Transverse colon (tissue), 4 donors: ENCODE data around the gene TMTC2. TPM values are rescaled to one million over a fixed set of nuclear protein-coding genes. Genes with fewer than 3 reads are reported as not detected.

Experiments used
- DNase-seq: peaks from one replicate; pipeline ENCODE4 v3.0.0-alpha.2; 2019
- H3K27ac ChIP-seq, 4 donors: fragments of 200-600 bp; sonication (generic); 2 replicates each; pipeline ENCODE4 v1.5.1; 2016 to 2018; ENCODE audit warnings: inconsistent platforms in 4 of 4
- H3K27me3 ChIP-seq: fragments of 200-600 bp; sonication (generic); 2 replicates; pipeline ENCODE4 v1.5.1; 2017; ENCODE audit warnings: inconsistent platforms
- H3K36me3 ChIP-seq, 4 donors: fragments of 200-600 bp; sonication (generic); 2 replicates each; pipeline ENCODE4 v1.5.1; 2017 to 2019; ENCODE audit warnings: inconsistent platforms in 4 of 4
- H3K4me1 ChIP-seq, 4 donors: fragments of 200-600 bp; sonication (generic); 2 replicates each; pipeline ENCODE4 v1.5.1; 2017 to 2020; ENCODE audit warnings: inconsistent platforms in 4 of 4
- H3K4me3 ChIP-seq, 4 donors: fragments of 200-600 bp; sonication (generic); 1 replicate in 1 of 4; 2 replicates in 3 of 4; pipeline versions ENCODE4 v1.5.1 to v1.6.1; 2017 to 2019; ENCODE audit warnings: inconsistent platforms in 4 of 4
- H3K9me3 ChIP-seq, 2 donors: fragments of 200-600 bp; sonication (generic); 2 replicates each; pipeline ENCODE4 v1.5.1; 2017 to 2019; ENCODE audit warnings: inconsistent platforms in 2 of 2
- CTCF ChIP-seq, 5 experiments: fragments of 200-600 bp in 3 of 5; fragments of 450-650 bp in 2 of 5; sonication (generic) in 3 of 5; IDR thresholded peaks; 1 replicate in 2 of 5; 2 replicates in 3 of 5; pipeline ENCODE4 v1.5.1; 2016 to 2017; ENCODE audit warnings: antibody characterized with exemption in 5 of 5, inconsistent platforms in 3 of 5, mild to moderate bottlenecking in 2 of 5, moderate library complexity in 1 of 5
- EP300 ChIP-seq: sonication (generic); formaldehyde crosslinking; IDR thresholded peaks from one replicate; pipeline ENCODE4 v1.6.1; 2017; ENCODE audit warnings: antibody characterized with exemption, low read depth
- POLR2A ChIP-seq: fragments of 450-650 bp; IDR thresholded peaks from one replicate; pipeline ENCODE4 v1.6.1; 2016; ENCODE audit warnings: antibody characterized with exemption, mild to moderate bottlenecking, moderate library complexity
- POLR2AphosphoS5 ChIP-seq, 3 donors: sonication (generic); formaldehyde crosslinking; IDR thresholded peaks; one replicate each; pipeline ENCODE4 v1.6.1; 2016; ENCODE audit warnings: antibody characterized with exemption in 3 of 3
- WGBS, 2 donors: methylation state at CpG; one replicate each; pipeline ENCODE4 v1.1.5; 2018; ENCODE audit warnings: low coverage in 1 of 2; 5-methylcytosine and 5-hydroxymethylcytosine counted together
- in situ Hi-C, 4 donors: fragments of 200-750 bp; cut with MboI; loops; one replicate each; pipeline versions ENCODE4 v1.15.0 to v1.15.1; 2017; ENCODE audit warnings: low sequenced_read_pairs in 3 of 4, low pct_ligation_motif_present in 1 of 4, low pct_unique_long_range_greater_than_20kb in 1 of 4
- intact Hi-C: fragments of 100-400 bp; cut with DNase I; formaldehyde crosslinking; loops from one replicate; pipeline ENCODE4 v1.15.1; 2023; ENCODE audit warnings: low total_unique reads
- total RNA-seq, 4 donors: library from RNA; depleted of rRNA; stranded (reverse); fragments of >200 nt; gene quantifications; one replicate each; pipeline ENCODE4 v1.1.0, GENCODE V29; 2016

TMTC2 gene
- total RNA-seq, 4 donors from 2014 or later, result 11.3 to 19.8 (median 17.1) TPM

GRCh38 chr12:82721726-82722125 is 35.0 kb downstream of the TMTC2 start:
- Histone ChIP-seq H3K27ac (no peak overlapping the region), H3K27me3 (no peaks in the 10 kb centered on the region), H3K4me1 (no peaks in the 10 kb centered on the region), H3K9me3 (no peaks in the 10 kb centered on the region), H3K4me3 (no peak overlapping the region), H3K36me3 (no peaks in the 10 kb centered on the region)
- intact Hi-C loops (no loop called here), in situ Hi-C loops (no loop called here)
- DNase-seq, result no peak
- TF ChIP-seq CTCF (IDR thresholded peaks at IDR 0.05) (no peak), POLR2A (no peak), POLR2AphosphoS5 (IDR thresholded peaks at IDR 0.05) (no peak), EP300 (no peak)
- WGBS, 2 donors, result 86 to 88% methylated on average over 1 of the region's 1 CpG

- 84 to 89% methylated on average over 4 of the region's 4 CpGs for WGBS, 2 donors
- H3K36me3 ChIP-seq, result no peaks in the 10 kb centered on the region
Observed at GRCh38 chr12:82723093-82723492, 36.4 kb downstream of the TMTC2 start.

GRCh38 chr12:82723891-82724290 is 37.2 kb downstream of the TMTC2 start:
- H3K9me3 ChIP-seq, result no peaks in the 10 kb centered on the region
- no peaks in the 10 kb centered on the region for H3K4me1 ChIP-seq
- H3K36me3 ChIP-seq, result no peaks in the 10 kb centered on the region
- H3K4me3 ChIP-seq, result no peak overlapping the region
- no peak overlapping the region for H3K27ac ChIP-seq
- DNase-seq, result no peak
- no peak for TF ChIP-seq POLR2AphosphoS5 (IDR thresholded peaks at IDR 0.05)
- TF ChIP-seq CTCF (IDR thresholded peaks at IDR 0.05), result no peak
- no peak for TF ChIP-seq POLR2A
- TF ChIP-seq EP300, result no peak
- intact Hi-C loops (no loop called here), in situ Hi-C loops (no loop called here)
- no peaks in the 10 kb centered on the region for H3K27me3 ChIP-seq
- 80 to 89% methylated on average over 2 of the region's 2 CpGs for WGBS, 2 donors

More at GRCh38 chr12:82723093-82723492, 36.4 kb downstream of the TMTC2 start:
- TF ChIP-seq POLR2AphosphoS5 (IDR thresholded peaks at IDR 0.05), result no peak
- no peak for TF ChIP-seq POLR2A
- no peak for TF ChIP-seq EP300
- TF ChIP-seq CTCF (IDR thresholded peaks at IDR 0.05), result no peak
- no peak overlapping the region for H3K27ac ChIP-seq
- no peak for DNase-seq
- intact Hi-C loops (no loop called here), in situ Hi-C loops (no loop called here)
- H3K4me1 ChIP-seq, result no peaks in the 10 kb centered on the region
- no peak overlapping the region for H3K4me3 ChIP-seq
- no peaks in the 10 kb centered on the region for H3K9me3 ChIP-seq
- H3K27me3 ChIP-seq, result no peaks in the 10 kb centered on the region

GRCh38 chr12:82725741-82726140 is 39.0 kb downstream of the TMTC2 start:
- no peaks in the 10 kb centered on the region for H3K9me3 ChIP-seq
- in situ Hi-C loops, result no loop called here
- H3K4me1 ChIP-seq, result no peaks in the 10 kb centered on the region
- 78 to 100% methylated on average over 1 of the region's 1 CpG for WGBS, 2 donors
- intact Hi-C loops, result no loop called here
- H3K27me3 ChIP-seq, result no peaks in the 10 kb centered on the region
- H3K27ac ChIP-seq, result no peak overlapping the region
- no peaks in the 10 kb centered on the region for H3K36me3 ChIP-seq
- no peak overlapping the region for H3K4me3 ChIP-seq
- DNase-seq, result no peak
- TF ChIP-seq EP300 (no peak), POLR2A (no peak), POLR2AphosphoS5 (IDR thresholded peaks at IDR 0.05) (no peak), CTCF (IDR thresholded peaks at IDR 0.05) (no peak)
